ENCODE measurements around the gene VPS18. TPM values are rescaled to one million over a fixed set of nuclear protein-coding genes. Genes with fewer than 3 reads are reported as not detected.
A peak's percentile ranks its signal among the peaks of the same experiment; 100 is the strongest.

The VPS18 gene
- total RNA-seq, 1 experiment from 2014 or later = 57.3 TPM

GRCh38 chr15:40944510-40945296 lies 50.5 kb downstream of the VPS18 start:
- no peak for DNase-seq (ENCODE audit: low spot score)
- in situ Hi-C loops (cut with HindIII; ENCODE audit: low sequenced_read_pairs) = no loop called here

- DNase-seq (ENCODE audit: low spot score) = no peak
- in situ Hi-C loops (cut with HindIII; ENCODE audit: low sequenced_read_pairs) = no loop called here
Observed at GRCh38 chr15:40948706-40949473, 54.6 kb downstream of the VPS18 start.

- no peak for DNase-seq (ENCODE audit: low spot score)
- in situ Hi-C loops (cut with HindIII; ENCODE audit: low sequenced_read_pairs) = no loop called here
Observed at GRCh38 chr15:40949756-40950207, 55.5 kb downstream of the VPS18 start.

GRCh38 chr15:40951764-40952163 lies 57.5 kb downstream of the VPS18 start:
- no peak for DNase-seq (ENCODE audit: low spot score)
- in situ Hi-C loops (cut with HindIII; ENCODE audit: low sequenced_read_pairs) = no loop called here

GRCh38 chr15:40952301-40952900 lies 58.2 kb downstream of the VPS18 start:
- no peak for DNase-seq (ENCODE audit: low spot score)
- in situ Hi-C loops (cut with HindIII; ENCODE audit: low sequenced_read_pairs) = no loop called here

- in situ Hi-C loops (cut with HindIII; ENCODE audit: low sequenced_read_pairs) = no loop called here
- peak; percentile 97 for DNase-seq (ENCODE audit: low spot score)
Observed at GRCh38 chr15:40952901-40953712, 58.9 kb downstream of the VPS18 start, which contains the start of gene CHAC1. Gene CHAC1, plus strand, starts transcription at chr15:40953471. Its CDS starts 113 bp downstream, at chr15:40953584.

Other genes starting within 250 kb of the VPS18 start
- gene RAD51, start 199.3 kb upstream of the VPS18 start, total RNA-seq (2014; rRNA removed; shearing (Covaris generic)) = 7.1 and 12.0 TPM in 2 replicates
- gene RMDN3, start 139.2 kb upstream of the VPS18 start, total RNA-seq (2014; rRNA removed; shearing (Covaris generic)) = 107 and 114 TPM in 2 replicates
- gene GCHFR, start 130.4 kb upstream of the VPS18 start, total RNA-seq (2014; rRNA removed; shearing (Covaris generic)) = 829 and 1,388 TPM in 2 replicates
- 3.1 and 4.0 TPM in 2 replicates for gene C15orf62, start 124.5 kb upstream of the VPS18 start, total RNA-seq (2014; rRNA removed; shearing (Covaris generic))
- gene ZFYVE19, start 87.4 kb upstream of the VPS18 start, total RNA-seq (2014; rRNA removed; shearing (Covaris generic)) = 27.5 and 29.2 TPM in 2 replicates
- gene DNAJC17, start 87.0 kb upstream of the VPS18 start, total RNA-seq (2014; rRNA removed; shearing (Covaris generic)) = 49.7 and 100 TPM in 2 replicates
- gene PPP1R14D, start 65.7 kb upstream of the VPS18 start, total RNA-seq (2014; rRNA removed; shearing (Covaris generic)) = not detected in 2 replicates
- gene SPINT1, start 50.4 kb upstream of the VPS18 start, total RNA-seq (2014; rRNA removed; shearing (Covaris generic)) = 0.62 TPM in 1 of 2 replicates, not detected in the other
- 0.24 and 1.7 TPM in 2 replicates for gene RHOV, start 20.2 kb upstream of the VPS18 start, total RNA-seq (2014; rRNA removed; shearing (Covaris generic))
- gene DLL4, start 34.9 kb downstream of the VPS18 start, total RNA-seq (2014; rRNA removed; shearing (Covaris generic)) = 0.20 and 0.62 TPM in 2 replicates
- 12.4 and 12.9 TPM in 2 replicates for gene CHAC1, start 59.0 kb downstream of the VPS18 start, total RNA-seq (2014; rRNA removed; shearing (Covaris generic))
- gene INO80, start 221.8 kb downstream of the VPS18 start, total RNA-seq (2014; rRNA removed; shearing (Covaris generic)) = 14.8 and 35.6 TPM in 2 replicates

Data from G401 (cell line).